Muscle of arm (tissue), 12 donors: Measurements from ENCODE around the gene VPS8. TPM values are rescaled to one million over a fixed set of nuclear protein-coding genes. Genes with fewer than 3 reads are reported as not detected.
"Not testable (repeated sequence)": the region's sequence is repeated elsewhere in the genome, so short reads cannot be mapped to it uniquely, and the experiment has no call there.

Source experiments
- DNase-seq: peaks from one replicate; pipeline ENCODE4 v3.0.0-alpha.2; 2013
- polyA plus RNA-seq, 12 donors: library from polyadenylated mRNA; unstranded; fragments of 120-200 nt; gene quantifications; one replicate each; pipeline ENCODE4 v1.2.1, GENCODE V29; 2013; ENCODE audit not compliant: insufficient read length in 12 of 12

Gene VPS8
- polyA plus RNA-seq, 12 donors, result 59.3 to 141 (median 96.5) TPM; not detected in 1

GRCh38 chr3:184914628-184915027 is 102.7 kb downstream of the VPS8 start:
- no peak for DNase-seq

- no peak for DNase-seq
Measured at GRCh38 chr3:184918750-184919149, 106.8 kb downstream of the VPS8 start.

DNA sequence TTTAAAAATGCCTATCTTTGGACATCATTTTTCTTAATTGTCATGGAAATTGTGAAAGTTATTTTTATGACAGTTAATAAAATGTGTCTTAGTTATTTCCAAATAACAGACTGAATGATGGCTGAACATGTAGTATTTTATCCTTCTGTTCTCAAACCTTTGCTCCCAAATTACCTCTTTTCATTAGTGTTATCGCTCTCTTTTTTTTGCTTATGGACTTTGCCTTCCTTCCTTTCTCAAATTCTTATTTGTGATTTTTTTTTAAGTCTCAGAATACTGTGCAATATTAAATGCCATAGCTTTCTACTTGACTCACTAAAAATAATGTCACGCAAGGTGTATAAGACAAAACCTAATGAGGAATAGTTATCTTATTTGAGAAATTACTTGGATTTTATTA is 107.7 kb downstream of the VPS8 start:
- DNase-seq, result no peak

DNA sequence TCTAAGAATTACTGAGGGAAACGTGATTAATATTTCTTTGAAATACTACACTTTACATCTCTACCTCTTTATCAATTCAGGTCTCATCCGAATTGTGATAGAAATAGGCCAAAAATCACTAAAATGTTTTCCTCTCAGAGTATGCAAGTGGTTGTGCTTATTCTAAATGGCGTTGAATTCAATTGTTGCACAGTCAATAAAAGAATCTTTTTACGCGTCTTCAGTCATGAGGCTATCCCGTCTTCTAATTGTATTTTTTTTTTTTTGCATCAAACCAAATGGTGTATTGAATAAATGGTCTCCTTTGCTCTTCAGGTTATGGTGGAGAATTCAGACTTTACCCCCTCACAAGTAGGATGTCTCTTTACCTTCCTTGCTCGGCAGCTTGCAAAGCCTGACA is 112.6 kb downstream of the VPS8 start:
- no peak for DNase-seq

- no peak for DNase-seq
Measured at GRCh38 chr3:184927796-184928315, 115.9 kb downstream of the VPS8 start.

- DNase-seq, result no peak
Measured at GRCh38 chr3:184932777-184933176, 120.8 kb downstream of the VPS8 start.

DNA sequence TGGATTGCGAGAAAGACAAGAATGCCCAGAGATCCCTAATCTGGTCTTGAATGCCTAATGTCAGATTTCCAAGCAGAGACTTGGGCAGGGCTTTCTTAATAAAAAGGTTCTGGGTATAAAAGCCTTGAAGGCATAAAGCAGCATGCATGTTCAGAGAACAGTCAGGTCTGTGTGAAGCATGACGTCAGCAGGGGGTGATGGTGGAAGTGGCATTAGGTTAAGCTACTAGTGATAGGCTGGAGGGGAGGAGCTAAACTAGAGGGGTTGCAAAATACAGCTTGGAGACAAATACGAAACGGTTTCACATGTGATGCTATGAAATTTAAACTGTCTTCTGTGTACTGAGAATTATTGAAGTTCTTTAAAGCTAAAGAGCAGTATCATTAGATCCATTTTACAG is 125.6 kb downstream of the VPS8 start:
- no peak for DNase-seq

- DNase-seq, result no peak
Measured at GRCh38 chr3:184941408-184941807, 129.4 kb downstream of the VPS8 start.

GRCh38 chr3:184942735-184943134 is 130.8 kb downstream of the VPS8 start:
- no peak for DNase-seq

DNA sequence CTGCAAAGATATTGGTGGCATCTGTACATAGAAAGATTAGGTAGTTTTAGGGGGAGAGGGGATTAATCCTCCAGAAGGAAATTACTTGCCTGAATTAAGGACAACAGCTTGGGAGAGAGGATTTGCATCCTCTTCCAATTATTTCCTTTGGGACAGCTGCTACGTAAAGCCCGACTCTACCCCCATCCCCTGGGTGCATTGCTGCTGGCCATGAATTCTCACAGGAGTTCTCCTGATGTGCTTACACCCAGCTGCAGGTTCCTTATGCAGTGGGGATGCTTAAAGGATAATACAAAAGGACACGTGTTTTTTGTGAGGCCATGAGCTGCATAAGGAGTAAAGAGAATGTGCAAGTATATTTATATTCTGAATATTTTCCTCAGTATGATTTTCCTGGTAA is 132.3 kb downstream of the VPS8 start:
- DNase-seq, result no peak

DNA sequence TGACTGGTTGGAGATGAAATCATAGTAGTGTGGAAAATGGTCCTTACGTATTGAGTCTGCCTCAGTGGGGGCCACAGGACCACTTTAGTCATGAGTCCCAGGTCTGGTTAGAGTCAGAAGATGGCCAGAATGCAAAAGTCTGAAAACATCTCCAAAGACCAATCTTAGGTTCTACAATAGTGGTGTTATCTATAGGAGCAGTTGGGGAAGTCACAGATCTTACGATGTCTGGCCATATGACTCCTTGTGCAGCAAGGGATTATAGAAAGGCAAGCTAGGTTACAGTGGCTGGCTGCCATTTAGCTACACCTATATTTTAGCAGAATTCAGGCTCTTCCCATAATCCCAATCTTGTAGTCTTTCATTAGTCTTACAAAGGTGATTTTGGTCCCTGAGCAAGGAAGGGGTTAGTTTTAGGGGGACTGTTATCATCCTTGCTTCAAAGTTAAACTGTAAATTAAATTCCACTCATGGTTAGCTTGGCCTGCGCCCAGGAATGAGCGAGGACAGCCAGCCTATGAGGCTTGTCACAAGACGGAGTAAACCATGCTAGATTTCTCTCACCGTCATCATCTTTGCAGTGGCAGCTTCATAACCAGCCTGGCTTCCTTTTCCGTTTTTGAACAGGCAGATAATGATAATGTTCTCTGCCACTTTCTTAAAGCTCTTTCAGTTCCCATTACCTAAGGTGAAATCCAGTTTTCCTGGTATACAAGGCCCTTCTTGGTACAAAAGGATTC is 134.1 kb downstream of the VPS8 start:
- DNase-seq, result no peak

GRCh38 chr3:184946917-184947316 is 135.0 kb downstream of the VPS8 start:
- no peak for DNase-seq

- DNase-seq, result no peak
Measured at GRCh38 chr3:184949251-184949965, 137.4 kb downstream of the VPS8 start.

DNA sequence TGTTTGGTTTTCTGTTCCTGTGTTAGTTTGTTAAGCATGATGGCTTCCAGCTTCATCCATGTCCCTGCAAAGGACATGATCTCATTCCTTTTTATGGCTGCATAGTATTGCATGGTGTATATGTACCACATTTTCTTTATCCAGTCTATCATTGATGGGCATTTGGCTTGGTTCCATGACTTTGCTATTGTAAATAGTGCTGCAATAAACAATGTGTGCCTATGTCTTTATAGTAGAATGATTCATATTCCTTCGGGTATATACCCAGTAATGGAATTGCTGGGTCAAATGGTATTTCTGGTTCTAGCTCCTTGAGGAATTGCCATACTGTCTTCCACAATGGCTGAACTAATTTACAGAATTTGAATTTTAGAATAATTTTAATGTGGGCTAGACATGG is 138.8 kb downstream of the VPS8 start:
- DNase-seq, result not testable (repeated sequence)

DNA sequence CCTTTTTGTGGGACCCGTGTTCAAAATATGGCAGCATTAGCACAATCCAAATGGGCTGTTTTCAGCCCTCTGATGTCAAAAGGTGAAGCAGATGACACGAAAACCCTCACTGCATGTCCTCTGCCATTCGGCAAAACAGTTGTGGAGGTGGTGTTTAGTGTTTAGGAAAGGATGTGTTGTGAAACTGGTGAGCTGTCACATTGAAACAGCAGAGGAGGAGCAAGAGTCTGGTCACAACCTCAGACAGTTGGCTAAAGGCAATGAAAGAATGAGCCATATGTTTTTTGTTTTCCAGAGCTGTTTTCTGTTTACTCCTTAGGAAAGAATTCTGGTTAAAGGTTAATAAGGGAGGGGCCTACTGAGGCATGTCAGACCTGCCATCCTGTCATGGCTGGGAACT is 140.7 kb downstream of the VPS8 start:
- no peak for DNase-seq

DNA sequence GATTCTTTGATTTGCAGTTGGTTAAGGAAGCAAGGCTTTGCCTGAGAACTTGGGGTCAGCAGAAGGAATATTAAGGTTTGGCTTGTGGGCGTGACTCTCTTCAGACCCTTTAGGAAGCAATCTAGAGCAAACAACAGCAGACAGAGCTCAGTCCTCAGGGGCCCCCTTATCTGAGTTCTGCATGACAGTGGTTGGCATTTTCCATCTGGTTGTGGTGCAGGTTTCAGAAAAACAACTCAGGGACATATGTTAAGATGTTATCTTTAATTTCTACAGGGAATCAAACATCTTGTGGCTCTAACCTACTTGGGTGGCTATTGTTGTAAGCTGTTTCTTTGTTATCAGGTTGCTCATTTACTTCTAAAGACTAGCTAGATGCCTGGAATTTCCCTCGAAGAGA is 141.4 kb downstream of the VPS8 start:
- no peak for DNase-seq

- DNase-seq, result no peak
Measured at GRCh38 chr3:184954251-184954650, 142.3 kb downstream of the VPS8 start.

- not testable (repeated sequence) for DNase-seq
Measured at GRCh38 chr3:184954851-184955250, 142.9 kb downstream of the VPS8 start.

GRCh38 chr3:184965639-184966430 is 153.9 kb downstream of the VPS8 start:
- no peak for DNase-seq

- DNase-seq, result no peak
Measured at GRCh38 chr3:184968115-184968514, 156.1 kb downstream of the VPS8 start.

- DNase-seq, result no peak
Measured at GRCh38 chr3:184970186-184970585, 158.2 kb downstream of the VPS8 start.

- no peak for DNase-seq
Measured at GRCh38 chr3:184977796-184978195, 165.8 kb downstream of the VPS8 start.
